OCI-LY1 (cell line): Measurements from ENCODE around the gene G2E3.

Experiments
- H2AFZ ChIP-seq: fragments of 200-600 bp; sonication (generic), shearing (Covaris generic); 2 replicates; pipeline ENCODE4 v1.6.0; 2014; ENCODE audit warnings: antibody characterized with exemption, mild to moderate bottlenecking, low read length
- H3F3A ChIP-seq: fragments of 200-600 bp; sonication (generic), shearing (Covaris generic); 2 replicates; pipeline ENCODE4 v1.6.0; 2014; ENCODE audit warnings: mild to moderate bottlenecking, antibody characterized with exemption, low read length, moderate library complexity; ENCODE audit not compliant: insufficient read depth
- H3K27ac ChIP-seq: fragments of 200-600 bp; sonication (generic); 2 replicates; pipeline ENCODE4 v1.5.1; 2014; ENCODE audit warnings: low read length, mixed run types, mild to moderate bottlenecking, low read depth; ENCODE audit not compliant: poor library complexity, severe bottlenecking
- H3K27me3 ChIP-seq: fragments of 200-600 bp; sonication (generic); 2 replicates; pipeline ENCODE4 v1.6.0; 2014; ENCODE audit warnings: antibody characterized with exemption, mild to moderate bottlenecking, low read length, moderate library complexity; ENCODE audit not compliant: insufficient read depth
- H3K36me3 ChIP-seq: fragments of 200-600 bp; sonication (generic); 2 replicates; pipeline ENCODE4 v1.6.1; 2014; ENCODE audit warnings: mild to moderate bottlenecking, antibody characterized with exemption, low read length, moderate library complexity, mixed read lengths; ENCODE audit not compliant: insufficient read depth
- H3K4me1 ChIP-seq: fragments of 200-600 bp; sonication (generic); 2 replicates; pipeline ENCODE4 v1.5.1; 2014; ENCODE audit warnings: mild to moderate bottlenecking, low read length, moderate library complexity; ENCODE audit not compliant: insufficient read depth, severe bottlenecking
- H3K4me2 ChIP-seq: fragments of 200-600 bp; sonication (generic), shearing (Covaris generic); 2 replicates; pipeline ENCODE4 v1.6.1; 2014; ENCODE audit warnings: low read length
- H3K4me3 ChIP-seq: fragments of 200-600 bp; sonication (generic); 2 replicates; pipeline ENCODE4 v1.5.1; 2014; ENCODE audit warnings: low read length, low read depth, mild to moderate bottlenecking, mixed read lengths; ENCODE audit not compliant: poor library complexity, severe bottlenecking
- H3K79me2 ChIP-seq: fragments of 200-600 bp; shearing (Covaris generic); 2 replicates; pipeline ENCODE4 v1.6.1; 2016; ENCODE audit warnings: mixed run types, low read length, mixed read lengths; ENCODE audit not compliant: insufficient read depth
- H3K9ac ChIP-seq: fragments of 200-600 bp; sonication (generic), shearing (Covaris generic); 2 replicates; pipeline ENCODE4 v1.6.1; 2014; ENCODE audit warnings: mild to moderate bottlenecking, low read length, mixed read lengths
- H3K9me2 ChIP-seq: fragments of 200-600 bp; sonication (generic), shearing (Covaris generic); 2 replicates; pipeline ENCODE4 v1.6.1; 2014; ENCODE audit warnings: low read depth, mild to moderate bottlenecking, low read length, mixed read lengths
- H3K9me3 ChIP-seq: fragments of 200-600 bp; shearing (Covaris generic); 2 replicates; pipeline ENCODE4 v1.6.1; 2014; ENCODE audit warnings: low read length, mixed read lengths
- H4K20me1 ChIP-seq: fragments of 200-600 bp; sonication (generic), shearing (Covaris generic); 2 replicates; pipeline ENCODE4 v1.6.0; 2016; ENCODE audit warnings: mild to moderate bottlenecking, low read length; ENCODE audit not compliant: insufficient read depth
- EZH2 ChIP-seq: fragments of 200-600 bp; sonication (generic), shearing (Covaris generic); IDR thresholded peaks from 2 replicates; pipeline ENCODE4 v1.8.0; 2017; ENCODE audit warnings: borderline replicate concordance, mixed run types, mild to moderate bottlenecking, antibody characterized with exemption, low read length, moderate library complexity, mixed read lengths
- TF ChIP-seq, protein P1 (sequence below): fragments of 200-600 bp; sonication (generic), shearing (Covaris generic); IDR thresholded peaks from 2 replicates; pipeline ENCODE4 v1.5.1; 2017; ENCODE audit warnings: mild to moderate bottlenecking, antibody characterized with exemption, low read length, moderate library complexity, mixed read lengths

G2E3 gene

GRCh38 chr14:30519961-30520360 lies 39.0 kb upstream of the G2E3 start:
- Histone ChIP-seq H3K27ac (no peak overlapping the region), H3K4me2 (no peak overlapping the region), H2AFZ (no peak overlapping the region), H4K20me1 (no peaks in the 10 kb centered on the region), H3K4me3 (no peak overlapping the region), H3K9me2 (no peaks in the 10 kb centered on the region), H3K27me3 (no peaks in the 10 kb centered on the region), H3K9ac (no peak overlapping the region), H3K4me1 (no peaks in the 10 kb centered on the region), H3K36me3 (no peaks in the 10 kb centered on the region), H3K79me2 (no peaks in the 10 kb centered on the region), H3F3A (no peaks in the 10 kb centered on the region), H3K9me3 (no peaks in the 10 kb centered on the region)
- TF ChIP-seq, protein P1, sequence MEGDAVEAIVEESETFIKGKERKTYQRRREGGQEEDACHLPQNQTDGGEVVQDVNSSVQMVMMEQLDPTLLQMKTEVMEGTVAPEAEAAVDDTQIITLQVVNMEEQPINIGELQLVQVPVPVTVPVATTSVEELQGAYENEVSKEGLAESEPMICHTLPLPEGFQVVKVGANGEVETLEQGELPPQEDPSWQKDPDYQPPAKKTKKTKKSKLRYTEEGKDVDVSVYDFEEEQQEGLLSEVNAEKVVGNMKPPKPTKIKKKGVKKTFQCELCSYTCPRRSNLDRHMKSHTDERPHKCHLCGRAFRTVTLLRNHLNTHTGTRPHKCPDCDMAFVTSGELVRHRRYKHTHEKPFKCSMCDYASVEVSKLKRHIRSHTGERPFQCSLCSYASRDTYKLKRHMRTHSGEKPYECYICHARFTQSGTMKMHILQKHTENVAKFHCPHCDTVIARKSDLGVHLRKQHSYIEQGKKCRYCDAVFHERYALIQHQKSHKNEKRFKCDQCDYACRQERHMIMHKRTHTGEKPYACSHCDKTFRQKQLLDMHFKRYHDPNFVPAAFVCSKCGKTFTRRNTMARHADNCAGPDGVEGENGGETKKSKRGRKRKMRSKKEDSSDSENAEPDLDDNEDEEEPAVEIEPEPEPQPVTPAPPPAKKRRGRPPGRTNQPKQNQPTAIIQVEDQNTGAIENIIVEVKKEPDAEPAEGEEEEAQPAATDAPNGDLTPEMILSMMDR = no peak
- TF ChIP-seq EZH2 = no peak

DNA sequence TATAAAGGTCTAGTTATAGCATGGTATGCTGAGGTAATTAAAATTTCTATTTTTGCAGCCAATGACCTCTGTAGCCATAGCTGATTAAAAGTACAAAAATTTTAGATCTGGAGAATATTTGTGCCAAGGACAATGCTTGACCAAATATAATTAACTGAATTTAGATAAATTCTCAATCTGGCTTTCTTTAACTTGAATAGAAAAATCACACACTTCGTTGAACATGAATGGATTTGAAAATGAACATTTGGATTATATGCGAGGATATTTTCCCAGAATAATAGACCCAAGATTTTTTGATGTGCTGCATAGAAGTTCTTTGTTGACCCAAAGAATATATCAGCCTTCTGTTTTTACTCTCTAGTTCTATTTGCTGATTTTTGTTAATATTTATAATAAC lies 38.4 kb upstream of the G2E3 start:
- Histone ChIP-seq H3F3A (no peaks in the 10 kb centered on the region), H3K79me2 (no peaks in the 10 kb centered on the region), H2AFZ (no peak overlapping the region), H3K4me3 (no peak overlapping the region), H3K9ac (no peak overlapping the region), H3K36me3 (no peaks in the 10 kb centered on the region), H3K27me3 (no peaks in the 10 kb centered on the region), H3K4me1 (no peaks in the 10 kb centered on the region), H3K9me2 (no peaks in the 10 kb centered on the region), H4K20me1 (no peaks in the 10 kb centered on the region), H3K9me3 (no peaks in the 10 kb centered on the region), H3K4me2 (no peak overlapping the region), H3K27ac (no peak overlapping the region)
- TF ChIP-seq, protein P1 = no peak
- TF ChIP-seq EZH2 = no peak

- Histone ChIP-seq H3K4me3 (no peak overlapping the region), H3K4me1 (no peaks in the 10 kb centered on the region), H2AFZ (no peak overlapping the region), H4K20me1 (no peaks in the 10 kb centered on the region), H3K4me2 (no peak overlapping the region), H3F3A (no peaks in the 10 kb centered on the region), H3K9ac (no peak overlapping the region), H3K27ac (no peak overlapping the region), H3K9me3 (no peaks in the 10 kb centered on the region), H3K36me3 (no peaks in the 10 kb centered on the region), H3K9me2 (no peaks in the 10 kb centered on the region), H3K27me3 (no peaks in the 10 kb centered on the region), H3K79me2 (no peaks in the 10 kb centered on the region)
- TF ChIP-seq EZH2 = no peak
- TF ChIP-seq, protein P1 = peak; percentile 75
Measured at GRCh38 chr14:30521899-30522736, 36.8 kb upstream of the G2E3 start.
